UCSD-AML1 (cell line): Measurements from ENCODE around the gene IPO13.

Experiments
- DNase-seq: peaks from one replicate; lab custom pipeline; 2025; ENCODE audit not compliant: unreplicated experiment; lab: John Stamatoyannopoulos, UW

Gene IPO13

GRCh38 chr1:43985984-43986595 is 39.3 kb downstream of the IPO13 start:
- no peak for DNase-seq

GRCh38 chr1:43986712-43987111 is 40.0 kb downstream of the IPO13 start:
- no peak for DNase-seq

GRCh38 chr1:43987159-43987902 is 40.6 kb downstream of the IPO13 start:
- DNase-seq, result no peak

GRCh38 chr1:43990271-43991199 is 43.8 kb downstream of the IPO13 start:
- no peak for DNase-seq

- no peak for DNase-seq
These were observed 44.4 kb downstream of the IPO13 start for GRCh38 chr1:43991200-43991475.

- DNase-seq, result peak; percentile 80
These were observed 44.9 kb downstream of the IPO13 start, which contains the start of gene CCDC24 for GRCh38 chr1:43991476-43992231. Gene CCDC24, plus strand, starts transcription at chr1:43991599. Its CDS starts 280 bp downstream, at chr1:43991879.

GRCh38 chr1:43992232-43992995 is 45.7 kb downstream of the IPO13 start:
- DNase-seq, result no peak

- DNase-seq, result no peak
These were observed 46.6 kb downstream of the IPO13 start for GRCh38 chr1:43993206-43993914.

- DNase-seq, result no peak
These were observed 47.3 kb downstream of the IPO13 start for GRCh38 chr1:43994071-43994470.

- DNase-seq, result peak; percentile 45
These were observed 48.3 kb downstream of the IPO13 start for GRCh38 chr1:43994794-43995790.

GRCh38 chr1:43995984-43996732 is 49.4 kb downstream of the IPO13 start:
- no peak for DNase-seq

GRCh38 chr1:43996733-43997115 is 50.0 kb downstream of the IPO13 start:
- DNase-seq, result no peak

- no peak for DNase-seq
These were observed 50.7 kb downstream of the IPO13 start for GRCh38 chr1:43997295-43997999.

- DNase-seq, result no peak
These were observed 51.2 kb downstream of the IPO13 start for GRCh38 chr1:43998000-43998378.

- DNase-seq, result no peak
These were observed 52.7 kb downstream of the IPO13 start for GRCh38 chr1:43999455-43999854.

GRCh38 chr1:44000122-44000665 is 53.4 kb downstream of the IPO13 start:
- DNase-seq, result no peak

GRCh38 chr1:44002165-44002564 is 55.4 kb downstream of the IPO13 start:
- no peak for DNase-seq
